22Rv1 (cell line): ENCODE measurements around the gene MSRB3.

ENCODE experiments used
- ZFX ChIP-seq: fragments of 450-650 bp; IDR thresholded peaks from 2 replicates; pipeline ENCODE4 v1.6.1; 2017; ENCODE audit warnings: antibody characterized with exemption, borderline replicate concordance
- TF ChIP-seq, protein P1 (sequence below): fragments of 450-650 bp; IDR thresholded peaks from 2 replicates; pipeline ENCODE4 v1.5.1; 2017; ENCODE audit warnings: mild to moderate bottlenecking

DNA sequence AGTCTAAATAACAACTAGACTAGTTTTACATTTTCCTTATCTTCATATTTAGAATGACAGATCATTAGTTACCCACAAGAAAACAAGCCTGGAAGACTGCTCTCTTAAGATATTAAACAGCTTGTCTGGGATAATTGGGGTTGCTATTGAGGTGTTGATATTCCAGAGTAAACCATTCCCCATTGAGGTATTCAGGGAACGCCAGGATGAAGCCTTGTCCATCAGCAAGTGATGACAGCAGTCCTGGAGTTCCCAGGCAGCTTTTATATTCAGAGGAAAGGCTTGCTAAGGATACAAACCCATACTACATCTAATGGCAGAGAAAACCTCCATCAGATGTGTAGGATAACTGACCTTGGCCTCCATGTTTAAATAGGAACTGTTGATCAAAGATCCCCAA is 168.4 kb downstream of the MSRB3 start:
- TF ChIP-seq, protein P1, sequence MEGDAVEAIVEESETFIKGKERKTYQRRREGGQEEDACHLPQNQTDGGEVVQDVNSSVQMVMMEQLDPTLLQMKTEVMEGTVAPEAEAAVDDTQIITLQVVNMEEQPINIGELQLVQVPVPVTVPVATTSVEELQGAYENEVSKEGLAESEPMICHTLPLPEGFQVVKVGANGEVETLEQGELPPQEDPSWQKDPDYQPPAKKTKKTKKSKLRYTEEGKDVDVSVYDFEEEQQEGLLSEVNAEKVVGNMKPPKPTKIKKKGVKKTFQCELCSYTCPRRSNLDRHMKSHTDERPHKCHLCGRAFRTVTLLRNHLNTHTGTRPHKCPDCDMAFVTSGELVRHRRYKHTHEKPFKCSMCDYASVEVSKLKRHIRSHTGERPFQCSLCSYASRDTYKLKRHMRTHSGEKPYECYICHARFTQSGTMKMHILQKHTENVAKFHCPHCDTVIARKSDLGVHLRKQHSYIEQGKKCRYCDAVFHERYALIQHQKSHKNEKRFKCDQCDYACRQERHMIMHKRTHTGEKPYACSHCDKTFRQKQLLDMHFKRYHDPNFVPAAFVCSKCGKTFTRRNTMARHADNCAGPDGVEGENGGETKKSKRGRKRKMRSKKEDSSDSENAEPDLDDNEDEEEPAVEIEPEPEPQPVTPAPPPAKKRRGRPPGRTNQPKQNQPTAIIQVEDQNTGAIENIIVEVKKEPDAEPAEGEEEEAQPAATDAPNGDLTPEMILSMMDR: no peak
- no peak for TF ChIP-seq ZFX
